ENCODE results near the gene CSTA.

DNA sequence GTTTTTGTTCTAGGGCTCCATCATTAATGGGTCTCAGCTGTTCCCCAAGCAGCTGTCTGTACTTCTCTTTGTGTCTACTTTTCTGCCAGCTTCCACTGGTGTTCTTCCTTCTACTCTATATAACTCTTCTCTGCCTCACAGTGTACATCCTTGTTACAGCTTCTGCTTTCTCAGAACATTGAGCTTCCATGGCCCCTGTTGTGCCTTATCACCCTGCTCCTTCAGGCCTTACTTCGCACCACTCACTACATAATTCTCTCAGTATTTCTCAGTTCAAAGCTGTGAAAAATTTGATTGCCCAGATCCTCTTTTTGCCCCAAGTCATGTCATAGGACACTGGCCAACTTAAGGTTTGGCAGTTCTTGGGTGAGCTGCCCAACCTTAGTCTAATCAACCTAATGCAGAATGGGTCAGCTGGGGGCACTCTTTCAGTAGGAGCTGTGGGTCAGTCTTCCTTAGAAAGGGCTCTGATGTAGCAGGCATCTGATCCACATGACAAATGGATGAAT lies 28.9 kb downstream of the CSTA start:
- TF ChIP-seq, protein P1, sequence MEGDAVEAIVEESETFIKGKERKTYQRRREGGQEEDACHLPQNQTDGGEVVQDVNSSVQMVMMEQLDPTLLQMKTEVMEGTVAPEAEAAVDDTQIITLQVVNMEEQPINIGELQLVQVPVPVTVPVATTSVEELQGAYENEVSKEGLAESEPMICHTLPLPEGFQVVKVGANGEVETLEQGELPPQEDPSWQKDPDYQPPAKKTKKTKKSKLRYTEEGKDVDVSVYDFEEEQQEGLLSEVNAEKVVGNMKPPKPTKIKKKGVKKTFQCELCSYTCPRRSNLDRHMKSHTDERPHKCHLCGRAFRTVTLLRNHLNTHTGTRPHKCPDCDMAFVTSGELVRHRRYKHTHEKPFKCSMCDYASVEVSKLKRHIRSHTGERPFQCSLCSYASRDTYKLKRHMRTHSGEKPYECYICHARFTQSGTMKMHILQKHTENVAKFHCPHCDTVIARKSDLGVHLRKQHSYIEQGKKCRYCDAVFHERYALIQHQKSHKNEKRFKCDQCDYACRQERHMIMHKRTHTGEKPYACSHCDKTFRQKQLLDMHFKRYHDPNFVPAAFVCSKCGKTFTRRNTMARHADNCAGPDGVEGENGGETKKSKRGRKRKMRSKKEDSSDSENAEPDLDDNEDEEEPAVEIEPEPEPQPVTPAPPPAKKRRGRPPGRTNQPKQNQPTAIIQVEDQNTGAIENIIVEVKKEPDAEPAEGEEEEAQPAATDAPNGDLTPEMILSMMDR (IDR thresholded peaks at IDR 0.05) = no peak
- no peak for TF ChIP-seq POLR2A (IDR thresholded peaks at IDR 0.05)
